Fibroblast of lung (primary cell): ENCODE results near the gene USP7.

Source experiments
- CTCF ChIP-seq, 2 donors: IDR thresholded peaks in 1 of 2; conservative IDR thresholded peaks in 1 of 2; 1 replicate in 1 of 2; 2 replicates in 1 of 2; pipeline ENCODE4 v1.5.1; 2011 to 2012; ENCODE audit warnings: low read length in 2 of 2, control low read depth in 1 of 2, inconsistent platforms in 1 of 2, low read depth in 1 of 2, mild to moderate bottlenecking in 1 of 2
- EZH2 ChIP-seq: IDR thresholded peaks from 2 replicates; pipeline ENCODE4 v1.5.1; 2012; ENCODE audit warnings: low read length, control low read depth, mild to moderate bottlenecking; ENCODE audit errors: missing control alignments

- no peak for TF ChIP-seq CTCF (conservative IDR thresholded peaks at IDR 0.05 in 1 of 2, IDR thresholded peaks at IDR 0.05 in 1 of 2; ENCODE audit: low read depth in 1 of 2, low read length in 2 of 2)
- no peak for TF ChIP-seq EZH2
Observed at GRCh38 chr16:8975039-8975438, 11.3 kb upstream of the USP7 start.
